Mesenchymal stem cell (in vitro differentiated cells and primary cell): ENCODE results near the gene CENPC.
A peak's percentile ranks its signal among the peaks of the same experiment; 100 is the strongest.
"Not testable (repeated sequence)": the region's sequence is repeated elsewhere in the genome, so short reads cannot be mapped to it uniquely, and the experiment has no call there.

Source experiments
- DNase-seq: peaks from one replicate; pipeline ENCODE4 v3.0.0-alpha.2; 2013
- H2AFZ ChIP-seq: one replicate; pipeline ENCODE4 v1.6.1; 2013; ENCODE audit warnings: low read depth, mild to moderate bottlenecking, control low read depth, inconsistent platforms, low read length, moderate library complexity
- H2AK5ac ChIP-seq: 2 replicates; pipeline ENCODE4 v1.6.1; 2013; ENCODE audit warnings: low read length, moderate library complexity, mild to moderate bottlenecking, inconsistent platforms; ENCODE audit not compliant: severe bottlenecking
- H2BK120ac ChIP-seq: one replicate; pipeline ENCODE4 v1.6.1; 2013; ENCODE audit warnings: low read depth, mild to moderate bottlenecking, inconsistent platforms, low read length, moderate library complexity
- H2BK12ac ChIP-seq, 2 experiments: one replicate each; pipeline ENCODE4 v1.6.1; 2013; ENCODE audit warnings: inconsistent platforms in 2 of 2, low read length in 2 of 2, mild to moderate bottlenecking in 2 of 2, moderate library complexity in 2 of 2, control low read depth in 1 of 2
- H2BK15ac ChIP-seq: one replicate; pipeline ENCODE4 v1.6.1; 2013; ENCODE audit warnings: mild to moderate bottlenecking, low read depth, inconsistent platforms; ENCODE audit not compliant: poor library complexity, severe bottlenecking
- H2BK5ac ChIP-seq: 2 replicates; pipeline ENCODE4 v1.6.1; 2013; ENCODE audit warnings: low read depth, mild to moderate bottlenecking, low read length, control low read depth, inconsistent platforms; ENCODE audit not compliant: poor library complexity, severe bottlenecking
- H3K14ac ChIP-seq, 2 experiments: one replicate each; pipeline ENCODE4 v1.6.1; 2013; ENCODE audit warnings: inconsistent platforms in 2 of 2, low read length in 2 of 2, control low read depth in 1 of 2, mild to moderate bottlenecking in 1 of 2, moderate library complexity in 1 of 2
- H3K18ac ChIP-seq, 2 experiments: one replicate each; pipeline ENCODE4 v1.6.1; 2013; ENCODE audit warnings: inconsistent platforms in 2 of 2, low read length in 2 of 2, control low read depth in 1 of 2, low read depth in 1 of 2, mild to moderate bottlenecking in 1 of 2
- H3K23ac ChIP-seq, 2 experiments: one replicate each; pipeline ENCODE4 v1.6.1; 2013; ENCODE audit warnings: inconsistent platforms in 2 of 2, low read length in 2 of 2, mild to moderate bottlenecking in 2 of 2, moderate library complexity in 2 of 2, control low read depth in 1 of 2
- H3K27ac ChIP-seq: 2 replicates; pipeline ENCODE4 v1.5.1; 2013; ENCODE audit warnings: mild to moderate bottlenecking, moderate library complexity, low read length, control low read depth, inconsistent platforms; ENCODE audit not compliant: poor library complexity, severe bottlenecking
- H3K27me3 ChIP-seq, 2 experiments: 2 replicates each; pipeline versions ENCODE4 v1.6.1 to v1.7.0; 2013; ENCODE audit warnings: low read length in 2 of 2, mild to moderate bottlenecking in 2 of 2, moderate library complexity in 2 of 2, control low read depth in 1 of 2, inconsistent platforms in 1 of 2; ENCODE audit not compliant: control insufficient read depth in 1 of 2, insufficient read depth in 1 of 2
- H3K36me3 ChIP-seq, 2 experiments: 2 replicates each; pipeline versions ENCODE4 v1.6.1 to v1.7.0; 2013; ENCODE audit warnings: low read length in 2 of 2, control low read depth in 1 of 2, inconsistent platforms in 1 of 2, low read depth in 1 of 2, mild to moderate bottlenecking in 1 of 2; ENCODE audit not compliant: insufficient read depth in 2 of 2, control insufficient read depth in 1 of 2
- H3K4ac ChIP-seq, 2 experiments: one replicate each; pipeline ENCODE4 v1.6.1; 2013; ENCODE audit warnings: inconsistent platforms in 2 of 2, low read length in 2 of 2, mild to moderate bottlenecking in 2 of 2, moderate library complexity in 2 of 2, control low read depth in 1 of 2, low read depth in 1 of 2
- H3K4me1 ChIP-seq: 2 replicates; pipeline ENCODE4 v1.6.1; 2013; ENCODE audit warnings: low read depth, low read length, control low read depth; ENCODE audit not compliant: control insufficient read depth, insufficient read depth
- H3K4me2 ChIP-seq: 2 replicates; pipeline ENCODE4 v1.6.1; 2013; ENCODE audit warnings: low read length, mild to moderate bottlenecking, inconsistent platforms; ENCODE audit not compliant: poor library complexity, severe bottlenecking
- H3K4me3 ChIP-seq, 2 experiments: 2 replicates each; pipeline versions ENCODE4 v1.5.1 to v1.7.0; 2013; ENCODE audit warnings: low read length in 2 of 2, mild to moderate bottlenecking in 2 of 2, control low read depth in 1 of 2, low read depth in 1 of 2; ENCODE audit not compliant: insufficient read depth in 1 of 2
- H3K79me1 ChIP-seq: replicated peaks from 2 replicates; pipeline ENCODE4 v1.6.1; 2013; ENCODE audit warnings: mild to moderate bottlenecking, control low read depth, low read length, inconsistent platforms; ENCODE audit not compliant: poor library complexity, severe bottlenecking
- H3K9ac ChIP-seq: 2 replicates; pipeline ENCODE4 v1.7.0; 2013; ENCODE audit warnings: mild to moderate bottlenecking, low read length, moderate library complexity
- H3K9me3 ChIP-seq: 2 replicates; pipeline ENCODE4 v1.7.0; 2013; ENCODE audit warnings: mild to moderate bottlenecking, low read length; ENCODE audit not compliant: control insufficient read depth
- H4K8ac ChIP-seq: one replicate; pipeline ENCODE4 v1.6.1; 2013; ENCODE audit warnings: inconsistent platforms, mild to moderate bottlenecking, low read length, moderate library complexity
- H4K91ac ChIP-seq: one replicate; pipeline ENCODE4 v1.6.1; 2013; ENCODE audit warnings: mild to moderate bottlenecking, low read length, inconsistent platforms
- WGBS: methylation state at CpG from one replicate; pipeline ENCODE4 v1.1.7; 2013; ENCODE audit warnings: mixed read lengths; 5-methylcytosine and 5-hydroxymethylcytosine counted together

Gene CENPC

DNA sequence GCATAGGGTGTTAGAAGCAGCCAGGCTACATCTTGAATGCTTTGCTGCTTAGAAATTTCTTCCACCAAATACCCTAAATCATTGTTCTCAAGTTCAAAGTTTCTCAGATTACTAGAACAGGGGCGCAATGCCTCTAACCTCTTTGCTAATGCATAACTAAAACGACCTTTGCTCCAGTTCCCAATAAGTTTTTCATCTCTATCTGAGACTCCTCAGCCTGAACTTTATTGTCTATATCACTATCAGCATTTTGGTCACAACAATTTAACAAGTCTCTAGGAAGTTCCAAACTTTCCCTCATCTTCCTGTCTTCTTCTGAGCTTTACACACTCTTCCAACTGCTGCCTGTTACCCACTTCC, 92.5 kb downstream of the CENPC start:
- not testable (repeated sequence) for H3K18ac ChIP-seq, H3K79me1 ChIP-seq, H3K27me3 ChIP-seq, H3K27ac ChIP-seq, H3K9me3 ChIP-seq, H2BK120ac ChIP-seq, H2AK5ac ChIP-seq, H2BK5ac ChIP-seq, H3K4me1 ChIP-seq, H3K14ac ChIP-seq, DNase-seq, H3K4me3 ChIP-seq, H2AFZ ChIP-seq, H3K9ac ChIP-seq, H3K4ac ChIP-seq, H4K91ac ChIP-seq, H2BK12ac ChIP-seq, H3K4me2 ChIP-seq, H4K8ac ChIP-seq, H2BK15ac ChIP-seq, H3K23ac ChIP-seq
- 96% methylated on average over 2 of the region's 2 CpGs for WGBS
- H3K36me3 ChIP-seq: peaks cover 0 to 41% of the 10 kb centered on the region in 2 experiments

DNA sequence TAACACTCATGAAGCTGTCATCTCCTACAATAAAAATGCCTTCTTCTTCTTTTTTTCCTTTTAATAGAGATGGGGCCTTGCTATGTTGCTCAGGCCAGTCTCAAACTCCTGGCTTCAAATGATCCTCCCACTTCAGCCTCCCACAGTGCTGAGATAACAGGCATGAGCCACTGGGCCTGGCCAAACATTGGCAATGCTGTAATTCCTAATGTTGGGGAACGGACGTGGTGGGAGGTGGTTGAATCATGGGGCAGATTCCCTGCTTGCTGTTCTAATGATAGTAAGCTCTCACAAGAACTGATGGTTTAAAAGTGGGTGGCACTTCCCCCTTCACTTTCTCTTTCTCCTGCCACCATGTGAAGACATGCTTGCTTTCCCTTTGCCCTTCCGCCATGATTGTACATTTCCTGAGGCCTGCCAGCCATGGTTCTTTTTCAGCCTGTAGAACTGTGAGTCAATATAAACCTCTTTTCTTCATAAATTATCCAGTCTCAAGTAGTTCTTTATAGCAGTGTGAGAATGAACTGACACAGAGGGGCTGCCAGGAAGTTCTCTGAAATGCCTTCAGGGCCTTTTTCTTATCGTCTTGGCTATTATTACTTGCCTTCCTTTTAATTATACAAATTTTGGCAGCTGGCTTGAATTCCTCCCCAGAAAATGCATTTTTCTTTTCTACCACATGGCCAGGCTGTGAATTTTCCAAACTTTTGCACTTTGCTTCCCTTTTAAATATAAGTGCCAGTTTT, 93.0 kb downstream of the CENPC start:
- no peak overlapping the region for H3K23ac ChIP-seq
- H2AFZ ChIP-seq: no peak overlapping the region
- no peak overlapping the region for H2BK12ac ChIP-seq
- H4K8ac ChIP-seq: no peak overlapping the region
- no peak overlapping the region for H3K9ac ChIP-seq
- H2BK120ac ChIP-seq: no peak overlapping the region
- H3K79me1 ChIP-seq: peaks cover 7% of the 10 kb centered on the region
- H3K4me3 ChIP-seq: no peak overlapping the region
- 94% methylated on average over 4 of the region's 4 CpGs for WGBS
- no peak overlapping the region for H3K4ac ChIP-seq
- H3K36me3 ChIP-seq: peaks cover 0 to 36% of the 10 kb centered on the region in 2 experiments
- H3K18ac ChIP-seq: peak overlapping the region in 1 of 2 experiments; percentile 34
- H3K4me1 ChIP-seq: peaks cover 2% of the 10 kb centered on the region
- no peak overlapping the region for H3K4me2 ChIP-seq
- H2BK5ac ChIP-seq: no peak overlapping the region
- no peak overlapping the region for H3K14ac ChIP-seq
- H3K27ac ChIP-seq: no peak overlapping the region
- no peaks in the 10 kb centered on the region for H3K9me3 ChIP-seq
- H3K27me3 ChIP-seq: no peaks in the 10 kb centered on the region
- no peak for DNase-seq
- H2BK15ac ChIP-seq: no peak overlapping the region
- H4K91ac ChIP-seq: no peak overlapping the region
- H2AK5ac ChIP-seq: no peak overlapping the region

DNA sequence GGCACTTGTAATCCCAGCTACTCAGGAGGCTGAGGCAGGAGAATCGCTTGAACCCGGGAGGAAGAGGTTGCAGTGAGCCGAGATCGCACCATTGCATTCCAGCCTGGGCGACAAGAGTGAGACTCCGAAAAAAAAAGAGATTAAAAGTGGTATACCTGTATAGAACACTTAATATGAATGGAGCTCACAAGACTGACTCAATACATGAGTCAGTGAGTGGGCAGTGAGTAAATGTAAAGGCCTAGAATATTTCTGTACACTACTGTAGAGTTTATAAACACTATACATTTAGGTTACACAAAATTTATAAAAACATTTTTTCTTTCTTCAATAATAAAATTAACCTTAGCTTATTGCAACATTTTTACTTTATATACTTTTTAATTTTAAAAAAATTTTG, 93.8 kb downstream of the CENPC start:
- H3K4me3 ChIP-seq: no peak overlapping the region
- H3K4me1 ChIP-seq: peaks cover 2% of the 10 kb centered on the region
- no peak overlapping the region for H3K4me2 ChIP-seq
- H4K91ac ChIP-seq: no peak overlapping the region
- no peak overlapping the region for H2BK12ac ChIP-seq
- H3K79me1 ChIP-seq: peaks cover 3% of the 10 kb centered on the region
- DNase-seq: no peak
- no peaks in the 10 kb centered on the region for H3K9me3 ChIP-seq
- H3K18ac ChIP-seq: no peak overlapping the region
- H2BK5ac ChIP-seq: no peak overlapping the region
- H3K14ac ChIP-seq: no peak overlapping the region
- no peak overlapping the region for H3K27ac ChIP-seq
- H2AFZ ChIP-seq: no peak overlapping the region
- H4K8ac ChIP-seq: no peak overlapping the region
- no peak overlapping the region for H3K4ac ChIP-seq
- H3K36me3 ChIP-seq: peaks cover 0 to 30% of the 10 kb centered on the region in 2 experiments
- H3K27me3 ChIP-seq: no peaks in the 10 kb centered on the region
- H2BK15ac ChIP-seq: no peak overlapping the region
- no peak overlapping the region for H3K23ac ChIP-seq
- H2AK5ac ChIP-seq: no peak overlapping the region
- WGBS: 97% methylated on average over 5 of the region's 6 CpGs
- no peak overlapping the region for H3K9ac ChIP-seq
- no peak overlapping the region for H2BK120ac ChIP-seq

GRCh38 chr4:67448621-67449020, 96.7 kb downstream of the CENPC start:
- no peak overlapping the region for H3K4me3 ChIP-seq
- no peak overlapping the region for H3K4ac ChIP-seq
- H3K36me3 ChIP-seq: peaks cover 2 to 20% of the 10 kb centered on the region in 2 experiments
- H3K4me1 ChIP-seq: peaks cover 2% of the 10 kb centered on the region
- H2BK15ac ChIP-seq: no peak overlapping the region
- no peak overlapping the region for H3K9ac ChIP-seq
- no peak overlapping the region for H3K14ac ChIP-seq
- peaks cover 2% of the 10 kb centered on the region for H3K79me1 ChIP-seq
- no peak overlapping the region for H4K8ac ChIP-seq
- no peaks in the 10 kb centered on the region for H3K9me3 ChIP-seq
- H3K27ac ChIP-seq: no peak overlapping the region
- DNase-seq: no peak
- no peak overlapping the region for H3K4me2 ChIP-seq
- H3K23ac ChIP-seq: no peak overlapping the region
- no peak overlapping the region for H2AFZ ChIP-seq
- H2BK5ac ChIP-seq: no peak overlapping the region
- no peak overlapping the region for H2BK12ac ChIP-seq
- no peak overlapping the region for H4K91ac ChIP-seq
- H2BK120ac ChIP-seq: no peak overlapping the region
- H2AK5ac ChIP-seq: no peak overlapping the region
- no peaks in the 10 kb centered on the region for H3K27me3 ChIP-seq
- no peak overlapping the region for H3K18ac ChIP-seq
